Ectodermal cell (in vitro differentiated cells): ENCODE measurements around the gene MUC4.

Experiments
- H3K27ac ChIP-seq: 2 replicates; pipeline ENCODE4 v1.7.0; 2013; ENCODE audit warnings: mild to moderate bottlenecking, low read depth, low read length; ENCODE audit not compliant: insufficient read depth, poor library complexity, severe bottlenecking
- H3K27me3 ChIP-seq: 2 replicates; pipeline ENCODE4 v1.7.0; 2013; ENCODE audit warnings: mild to moderate bottlenecking, low read length; ENCODE audit not compliant: insufficient read depth, control insufficient read depth, poor library complexity, severe bottlenecking
- H3K36me3 ChIP-seq: one replicate; pipeline ENCODE4 v1.7.0; 2013; ENCODE audit warnings: low read length; ENCODE audit not compliant: control insufficient read depth, insufficient read depth
- H3K4me1 ChIP-seq: one replicate; pipeline ENCODE4 v1.7.0; 2013; ENCODE audit warnings: low read length; ENCODE audit not compliant: control insufficient read depth, insufficient read depth
- H3K4me3 ChIP-seq: 2 replicates; pipeline ENCODE4 v1.7.0; 2013; ENCODE audit warnings: low read depth, low read length, control low read depth; ENCODE audit not compliant: insufficient read depth
- H3K9me3 ChIP-seq: 2 replicates; pipeline ENCODE4 v1.7.0; 2013; ENCODE audit warnings: mild to moderate bottlenecking, low read length, moderate library complexity; ENCODE audit not compliant: control insufficient read depth
- WGBS, 2 experiments: methylation state at CpG; one replicate each; pipeline ENCODE4 v1.1.7; 2013; ENCODE audit warnings: missing lambda C conversion rate in 2 of 2; 5-methylcytosine and 5-hydroxymethylcytosine counted together

MUC4 gene

GRCh38 chr3:195700319-195700718, 111.4 kb downstream of the MUC4 start:
- Histone ChIP-seq H3K27ac (no peak overlapping the region), H3K4me1 (peaks cover 34% of the 10 kb centered on the region), H3K27me3 (no peaks in the 10 kb centered on the region), H3K36me3 (no peaks in the 10 kb centered on the region), H3K4me3 (no peak overlapping the region), H3K9me3 (no peaks in the 10 kb centered on the region)
- 81 to 82% methylated on average over 5 of the region's 5 CpGs for WGBS, 2 experiments

GRCh38 chr3:195699860-195700259, 111.9 kb downstream of the MUC4 start:
- H3K9me3 ChIP-seq = no peaks in the 10 kb centered on the region
- no peaks in the 10 kb centered on the region for H3K36me3 ChIP-seq
- H3K4me3 ChIP-seq = no peak overlapping the region
- WGBS, 2 experiments = 87 to 88% methylated on average over 6 of the region's 6 CpGs
- no peak overlapping the region for H3K27ac ChIP-seq
- H3K27me3 ChIP-seq = no peaks in the 10 kb centered on the region
- peaks cover 34% of the 10 kb centered on the region for H3K4me1 ChIP-seq

GRCh38 chr3:195699388-195699771, 112.3 kb downstream of the MUC4 start:
- Histone ChIP-seq H3K9me3 (no peaks in the 10 kb centered on the region), H3K4me1 (peaks cover 34% of the 10 kb centered on the region), H3K36me3 (no peaks in the 10 kb centered on the region), H3K27me3 (no peaks in the 10 kb centered on the region), H3K27ac (no peak overlapping the region), H3K4me3 (no peak overlapping the region)
- WGBS, 2 experiments = 96 to 97% methylated on average over 2 of the region's 2 CpGs

GRCh38 chr3:195698647-195699387, 112.9 kb downstream of the MUC4 start:
- H3K4me3 ChIP-seq = no peak overlapping the region

GRCh38 chr3:195698325-195698646, 113.4 kb downstream of the MUC4 start:
- Histone ChIP-seq H3K36me3 (peaks cover 4% of the 10 kb centered on the region), H3K4me3 (no peak overlapping the region), H3K9me3 (no peaks in the 10 kb centered on the region), H3K27ac (peak overlapping the region; percentile 76), H3K4me1 (peaks cover 34% of the 10 kb centered on the region), H3K27me3 (no peaks in the 10 kb centered on the region)
- WGBS, 2 experiments = 83 to 84% methylated on average over 4 of the region's 4 CpGs

More at GRCh38 chr3:195698647-195699387, 112.9 kb downstream of the MUC4 start:
- peak overlapping the region; percentile 76 for H3K27ac ChIP-seq
- peaks cover 34% of the 10 kb centered on the region for H3K4me1 ChIP-seq
- WGBS, 2 experiments = 27 to 32% methylated on average over 5 of the region's 5 CpGs
- no peaks in the 10 kb centered on the region for H3K9me3 ChIP-seq
- H3K27me3 ChIP-seq = no peaks in the 10 kb centered on the region
- H3K36me3 ChIP-seq = peaks cover 2% of the 10 kb centered on the region

- 55 to 57% methylated on average over 11 of the region's 11 CpGs for WGBS, 2 experiments
Observed at GRCh38 chr3:195697582-195698324, 114.0 kb downstream of the MUC4 start.

More at GRCh38 chr3:195697582-195698324, 114.0 kb downstream of the MUC4 start:
- H3K9me3 ChIP-seq = no peaks in the 10 kb centered on the region
- H3K36me3 ChIP-seq = peaks cover 4% of the 10 kb centered on the region
- peak overlapping the region; percentile 76 for H3K27ac ChIP-seq
- H3K27me3 ChIP-seq = no peaks in the 10 kb centered on the region
- no peak overlapping the region for H3K4me3 ChIP-seq
- peaks cover 34% of the 10 kb centered on the region for H3K4me1 ChIP-seq
